Adrenal gland (tissue), 12 donors: ENCODE results near the gene SYT1. TPM values are rescaled to one million over a fixed set of nuclear protein-coding genes. Genes with fewer than 3 reads are reported as not detected.

Experiments
- DNase-seq, 7 donors: peaks; one replicate each; pipeline ENCODE4 v3.0.0-alpha.2; 2019 to 2020
- H3K27ac ChIP-seq, 5 donors: fragments of 200-600 bp; sonication (generic) in 4 of 5; 1 replicate in 3 of 5; 2 replicates in 2 of 5; pipeline versions ENCODE4 v1.5.1 to v1.8.0; 2016 to 2020; ENCODE audit warnings: mild to moderate bottlenecking in 1 of 5
- H3K27me3 ChIP-seq: fragments of 200-600 bp; 2 replicates; pipeline ENCODE4 v1.8.0; 2021
- H3K36me3 ChIP-seq, 2 donors: fragments of 200-600 bp; replicated peaks in 1 of 2; 1 replicate in 1 of 2; 2 replicates in 1 of 2; pipeline versions ENCODE4 v1.5.1 to v1.8.0; 2018 to 2022
- H3K4me1 ChIP-seq, 2 donors: fragments of 200-600 bp; replicated peaks in 1 of 2; 1 replicate in 1 of 2; 2 replicates in 1 of 2; pipeline versions ENCODE4 v1.5.1 to v1.8.0; 2018 to 2021
- H3K4me3 ChIP-seq, 4 donors: fragments of 200-600 bp; sonication (generic) in 3 of 4; one replicate each; pipeline ENCODE4 v1.5.1; 2016 to 2018
- H3K9me3 ChIP-seq, 3 donors: fragments of 200-600 bp; sonication (generic) in 1 of 3; replicated peaks in 1 of 3; 1 replicate in 2 of 3; 2 replicates in 1 of 3; pipeline versions ENCODE4 v1.5.1 to v1.8.0; 2016 to 2021
- POLR2A ChIP-seq, 2 donors: fragments of 450-650 bp; IDR thresholded peaks; one replicate each; pipeline ENCODE4 v1.6.1; 2017; ENCODE audit warnings: antibody characterized with exemption in 2 of 2, mild to moderate bottlenecking in 2 of 2, moderate library complexity in 1 of 2
- WGBS, 4 donors: extraction: QIAGEN DNeasy Blood & Tissue Kit in 2 of 4; methylation state at CpG; one replicate each; pipeline versions ENCODE4 v1.1.5 to v1.1.7; 2013 to 2017; 5-methylcytosine and 5-hydroxymethylcytosine counted together
- intact Hi-C, 2 donors: fragments of 100-400 bp; cut with DNase I; formaldehyde crosslinking; loops; one replicate each; pipeline versions ENCODE4 v1.14.1 to v1.15.0; 2022 to 2023
- polyA plus RNA-seq, 3 donors: library from polyadenylated mRNA; stranded (reverse); fragments of 200-250 nt in 2 of 3; fragments of 350-450 nt in 1 of 3; fragmentation: Illumina TruSeq in 1 of 3; extraction: RNeasy Lipid Tissue Mini Kit (QIAGEN cat#74804) in 1 of 3; gene quantifications; one replicate each; pipeline ENCODE4 v1.2.3, GENCODE V29; 2013 to 2014
- total RNA-seq, 9 donors: library from RNA; depleted of rRNA in 4 of 9; stranded (reverse); fragments of >200 nt in 4 of 9; fragments of 120-200 nt in 1 of 9; fragmentation: NEBNext Ultra II Directional in 1 of 9; extraction: Animal tissue kit (Norgen Biotek cat#: 25700) in 1 of 9; gene quantifications; one replicate each; pipeline versions ENCODE4 v1.1.0 to v1.2.4, GENCODE V29; 2013 to 2023
- TF ChIP-seq, protein P1 (sequence below), 6 experiments: fragments of 450-650 bp in 4 of 6; fragments of 200-600 bp in 2 of 6; sonication (generic) in 1 of 6; IDR thresholded peaks; 1 replicate in 5 of 6; 2 replicates in 1 of 6; pipeline versions ENCODE4 v1.5.1 to v1.8.0; 2016 to 2021; ENCODE audit warnings: antibody characterized with exemption in 6 of 6, mild to moderate bottlenecking in 2 of 6, moderate library complexity in 1 of 6
- donor health status: healthy with polysubstance abuse.
- donor health status: Bipolar disorder and iron deficiency.
- donor health status: DM: yes; HTN: yes; CAD: no.
- donor health status: DM: no; HTN: no; CAD: no.
- donor health status: DM: no; HTN: no; CAD: no.
- donor health status: DM: yes; HTN: yes; CAD: no.

SYT1 gene
- total and polyA plus RNA-seq, 12 donors, result 0.42 to 22.3 (median 4.6) TPM

GRCh38 chr12:78863482-78864402 lies 832 bp upstream of the SYT1 start:
- 2 to 3% (median 2%) methylated on average over 32 to 41 of the region's 41 CpGs for WGBS, 4 donors
- H3K4me3 ChIP-seq, result peak overlapping the region in 1 of 4 donors; percentile 52
- peaks cover 0 to 8% of the 10 kb centered on the region in 2 donors for H3K4me1 ChIP-seq
- no peak for TF ChIP-seq POLR2A (IDR thresholded peaks at IDR 0.05)
- TF ChIP-seq, protein P1, sequence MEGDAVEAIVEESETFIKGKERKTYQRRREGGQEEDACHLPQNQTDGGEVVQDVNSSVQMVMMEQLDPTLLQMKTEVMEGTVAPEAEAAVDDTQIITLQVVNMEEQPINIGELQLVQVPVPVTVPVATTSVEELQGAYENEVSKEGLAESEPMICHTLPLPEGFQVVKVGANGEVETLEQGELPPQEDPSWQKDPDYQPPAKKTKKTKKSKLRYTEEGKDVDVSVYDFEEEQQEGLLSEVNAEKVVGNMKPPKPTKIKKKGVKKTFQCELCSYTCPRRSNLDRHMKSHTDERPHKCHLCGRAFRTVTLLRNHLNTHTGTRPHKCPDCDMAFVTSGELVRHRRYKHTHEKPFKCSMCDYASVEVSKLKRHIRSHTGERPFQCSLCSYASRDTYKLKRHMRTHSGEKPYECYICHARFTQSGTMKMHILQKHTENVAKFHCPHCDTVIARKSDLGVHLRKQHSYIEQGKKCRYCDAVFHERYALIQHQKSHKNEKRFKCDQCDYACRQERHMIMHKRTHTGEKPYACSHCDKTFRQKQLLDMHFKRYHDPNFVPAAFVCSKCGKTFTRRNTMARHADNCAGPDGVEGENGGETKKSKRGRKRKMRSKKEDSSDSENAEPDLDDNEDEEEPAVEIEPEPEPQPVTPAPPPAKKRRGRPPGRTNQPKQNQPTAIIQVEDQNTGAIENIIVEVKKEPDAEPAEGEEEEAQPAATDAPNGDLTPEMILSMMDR (IDR thresholded peaks at IDR 0.05), result no peak
- peak in 6 of 7 donors; percentile 7 to 71 (median 23) for DNase-seq
- peak overlapping the region in 1 of 5 donors; percentile 13 for H3K27ac ChIP-seq
- intact Hi-C loops, result no loop called here
- no peaks in the 10 kb centered on the region for H3K36me3 ChIP-seq
- no peaks in the 10 kb centered on the region for H3K9me3 ChIP-seq
- H3K27me3 ChIP-seq, result peaks cover 10% of the 10 kb centered on the region

- intact Hi-C loops, result no loop called here
- H3K4me3 ChIP-seq, result peak overlapping the region in 1 of 4 donors; percentile 52
- 3 to 5% (median 4%) methylated on average over 17 to 31 of the region's 32 CpGs for WGBS, 4 donors
Measured at GRCh38 chr12:78864870-78865463, 393 bp downstream of the SYT1 start.

DNA sequence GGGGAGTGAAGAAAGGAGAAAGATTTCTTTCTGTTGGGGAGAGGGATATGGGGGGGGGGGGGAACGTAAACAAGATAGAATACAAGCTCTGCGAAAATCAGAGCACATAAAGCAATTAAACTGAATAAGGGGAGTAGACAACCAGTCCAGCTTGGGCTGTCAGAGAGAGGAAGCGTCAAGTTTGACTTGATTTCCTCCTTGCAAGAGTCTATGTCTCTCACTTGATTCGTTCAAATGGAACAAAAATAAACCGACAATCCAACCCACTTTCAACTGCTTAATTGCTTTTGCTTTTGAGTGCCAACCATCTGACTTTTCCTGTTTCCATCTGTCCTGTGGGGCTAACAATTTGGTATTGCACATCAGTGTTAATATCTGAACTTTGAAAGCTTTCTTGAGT lies 942 bp downstream of the SYT1 start:
- Histone ChIP-seq H3K4me3 (no peak overlapping the region), H3K27me3 (peaks cover 10% of the 10 kb centered on the region), H3K9me3 (no peaks in the 10 kb centered on the region), H3K4me1 (peaks cover 0 to 8% of the 10 kb centered on the region in 2 donors), H3K27ac (no peak overlapping the region), H3K36me3 (no peaks in the 10 kb centered on the region)
- TF ChIP-seq POLR2A (IDR thresholded peaks at IDR 0.05), result no peak
- TF ChIP-seq, protein P1 (IDR thresholded peaks at IDR 0.05), result no peak
- intact Hi-C loops, result no loop called here
- no peak for DNase-seq
- WGBS, 4 donors, result 19 to 34% (median 24%) methylated on average over 5 of the region's 5 CpGs

More at GRCh38 chr12:78864870-78865463, 393 bp downstream of the SYT1 start:
- Histone ChIP-seq H3K36me3 (no peaks in the 10 kb centered on the region), H3K27me3 (peaks cover 10% of the 10 kb centered on the region), H3K9me3 (no peaks in the 10 kb centered on the region), H3K4me1 (peaks cover 0 to 8% of the 10 kb centered on the region in 2 donors), H3K27ac (no peak overlapping the region)
- peak in 1 of 7 donors; percentile 14 for DNase-seq
- TF ChIP-seq, protein P1 (IDR thresholded peaks at IDR 0.05), result no peak
- no peak for TF ChIP-seq POLR2A (IDR thresholded peaks at IDR 0.05)

DNA sequence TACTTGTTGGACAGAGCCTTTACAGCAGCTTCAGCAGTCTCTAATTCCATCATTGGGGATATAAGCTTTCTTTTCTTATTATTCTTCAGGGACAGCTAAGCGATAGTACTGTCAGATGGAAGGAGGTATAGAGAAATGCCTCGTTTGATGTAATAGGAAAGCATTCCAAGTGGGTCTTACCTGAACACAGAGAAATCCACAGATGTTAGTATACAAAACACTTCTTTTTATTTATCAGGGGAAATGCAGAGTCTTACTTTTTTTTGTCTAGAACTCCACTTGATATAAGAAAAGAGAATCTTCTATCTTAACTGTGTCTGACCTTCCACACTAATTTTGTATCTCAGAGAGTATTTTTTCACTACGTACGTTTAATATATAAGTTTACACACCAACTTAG lies 1.9 kb downstream of the SYT1 start:
- TF ChIP-seq POLR2A (IDR thresholded peaks at IDR 0.05), result no peak
- TF ChIP-seq, protein P1 (IDR thresholded peaks at IDR 0.05), result no peak
- H3K27me3 ChIP-seq, result peaks cover 10% of the 10 kb centered on the region
- H3K4me1 ChIP-seq, result peaks cover 0 to 8% of the 10 kb centered on the region in 2 donors
- H3K36me3 ChIP-seq, result no peaks in the 10 kb centered on the region
- DNase-seq, result no peak
- intact Hi-C loops, result no loop called here
- no peaks in the 10 kb centered on the region for H3K9me3 ChIP-seq
- no peak overlapping the region for H3K27ac ChIP-seq
- H3K4me3 ChIP-seq, result no peak overlapping the region
- WGBS, 4 donors, result 75 to 76% (median 76%) methylated on average over 4 of the region's 4 CpGs
